GM21381 (cell line): Measurements from ENCODE around the gene INCENP.
"Not testable (repeated sequence)": the region's sequence is repeated elsewhere in the genome, so short reads cannot be mapped to it uniquely, and the experiment has no call there.

ENCODE experiments used
- ATAC-seq: cut with Tn5 transposase; IDR thresholded peaks from one replicate; pipeline ENCODE4 v1.9.1; 2021; ENCODE audit warnings: mild to moderate bottlenecking, moderate library complexity; ENCODE audit not compliant: unreplicated experiment

The INCENP gene

GRCh38 chr11:62166371-62166770 is 42.6 kb downstream of the INCENP start:
- ATAC-seq: no peak

- ATAC-seq: no peak
Observed at GRCh38 chr11:62169448-62169847, 45.6 kb downstream of the INCENP start.

- ATAC-seq: no peak
Observed at GRCh38 chr11:62169935-62170334, 46.1 kb downstream of the INCENP start.

- no peak for ATAC-seq
Observed at GRCh38 chr11:62171261-62171723, 47.5 kb downstream of the INCENP start.

- no peak for ATAC-seq
Observed at GRCh38 chr11:62172294-62172693, 48.5 kb downstream of the INCENP start.

GRCh38 chr11:62176766-62177165 is 53.0 kb downstream of the INCENP start:
- no peak for ATAC-seq

DNA sequence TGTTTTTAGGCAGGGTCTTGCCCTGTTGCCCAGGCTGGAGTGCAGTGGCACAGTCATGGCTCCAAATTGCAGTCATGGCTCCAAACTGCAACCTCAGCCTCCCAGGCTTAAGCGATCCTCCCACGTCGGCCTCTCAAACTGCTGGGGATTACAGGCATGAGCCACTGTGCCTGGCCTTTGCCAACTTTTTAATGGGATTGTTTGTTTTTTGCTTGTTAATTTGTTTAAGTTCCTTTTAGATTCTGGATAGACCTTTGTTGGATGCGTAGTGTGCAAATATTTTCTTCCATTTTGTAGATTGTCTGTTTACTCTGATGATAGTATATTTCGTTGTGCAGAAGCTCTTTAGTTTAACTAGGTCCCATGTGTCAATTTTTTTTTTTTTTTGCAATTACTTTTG is 56.2 kb downstream of the INCENP start:
- ATAC-seq: no peak

- ATAC-seq: no peak
Observed at GRCh38 chr11:62181097-62181496, 57.3 kb downstream of the INCENP start.

GRCh38 chr11:62182147-62182891 is 58.5 kb downstream of the INCENP start:
- ATAC-seq: no peak

- no peak for ATAC-seq
Observed at GRCh38 chr11:62186195-62186594, 62.4 kb downstream of the INCENP start.

- ATAC-seq: no peak
Observed at GRCh38 chr11:62190011-62190410, 66.2 kb downstream of the INCENP start, which contains the start of gene SCGB1D1. SCGB1D1 (plus strand) TSS chr11:62190216; CDS start chr11:62190285, 69 bp downstream.

- ATAC-seq: no peak
Observed at GRCh38 chr11:62193952-62194351, 70.1 kb downstream of the INCENP start.

DNA sequence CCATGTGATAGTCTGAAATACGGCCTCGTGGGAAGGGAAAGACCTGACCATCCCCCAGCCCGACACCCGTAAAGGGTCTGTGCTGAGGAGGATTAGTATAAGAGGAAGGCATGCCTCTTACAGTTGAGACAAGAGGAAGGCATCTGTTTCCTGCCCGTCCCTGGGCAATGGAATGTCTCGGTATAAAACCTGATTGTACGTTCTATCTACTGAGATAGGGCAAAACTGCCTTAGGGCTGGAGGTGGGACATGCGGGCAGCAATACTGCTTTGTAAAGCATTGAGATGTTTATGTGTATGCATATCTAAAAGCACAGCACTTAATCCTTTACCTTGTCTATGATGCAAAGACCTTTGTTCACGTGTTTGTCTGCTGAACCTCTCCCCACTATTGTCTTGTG is 71.2 kb downstream of the INCENP start:
- ATAC-seq: not testable (repeated sequence)

GRCh38 chr11:62195945-62196344 is 72.1 kb downstream of the INCENP start:
- ATAC-seq: no peak

GRCh38 chr11:62197400-62197799 is 73.6 kb downstream of the INCENP start:
- ATAC-seq: not testable (repeated sequence)

GRCh38 chr11:62201376-62201775 is 77.6 kb downstream of the INCENP start:
- no peak for ATAC-seq
